CD4-positive, alpha-beta T cell (primary cell): ENCODE results near the gene NIPA2. TPM values are rescaled to one million over a fixed set of nuclear protein-coding genes. Genes with fewer than 3 reads are reported as not detected.

ENCODE experiments used
- ATAC-seq: fragments of 200-7000 bp; cut with Tn5 transposase; one replicate; pipeline ENCODE4 v1.10.0; 2022; ENCODE audit warnings: mild to moderate bottlenecking; ENCODE audit not compliant: poor library complexity
- CTCF ChIA-PET: fragments of 350-600 bp; sonication (Branson Sonifier 250); formaldehyde crosslinking; loops from one replicate; lab custom pipeline; 2021; ENCODE audit warnings: antibody characterized with exemption, inconsistent platforms; lab: Charles Lee
- POLR2A ChIA-PET: fragments of 350-600 bp; sonication (Branson Sonifier 250); formaldehyde crosslinking; loops from one replicate; lab custom pipeline; 2021; ENCODE audit warnings: antibody characterized with exemption, inconsistent platforms; lab: Charles Lee
- DNase-seq, 14 experiments: peaks; one replicate each; pipeline ENCODE4 v3.0.0-alpha.2; 2013 to 2020; ENCODE audit warnings: mixed read lengths in 2 of 14
- H3K27ac ChIP-seq, 2 donors: one replicate each; pipeline versions ENCODE4 v1.5.1 to v1.7.0; 2013; ENCODE audit warnings: low read length in 2 of 2, low read depth in 1 of 2, mild to moderate bottlenecking in 1 of 2
- H3K27me3 ChIP-seq, 2 experiments: 1 replicate in 1 of 2; 2 replicates in 1 of 2; pipeline versions ENCODE4 v1.6.1 to v1.7.0; 2013; ENCODE audit warnings: low read length in 2 of 2, control low read depth in 1 of 2, mild to moderate bottlenecking in 1 of 2, moderate library complexity in 1 of 2; ENCODE audit not compliant: insufficient read depth in 2 of 2, control insufficient read depth in 1 of 2
- H3K36me3 ChIP-seq: one replicate; pipeline ENCODE4 v1.6.1; 2013; ENCODE audit warnings: low read length, control low read depth; ENCODE audit not compliant: insufficient read depth
- H3K4me1 ChIP-seq: one replicate; pipeline ENCODE4 v1.6.1; 2013; ENCODE audit warnings: low read length, control low read depth; ENCODE audit not compliant: insufficient read depth
- H3K4me3 ChIP-seq: one replicate; pipeline ENCODE4 v1.5.1; 2013; ENCODE audit warnings: mild to moderate bottlenecking, low read length, moderate library complexity
- H3K9me3 ChIP-seq, 2 experiments: 1 replicate in 1 of 2; 2 replicates in 1 of 2; pipeline versions ENCODE4 v1.6.1 to v1.7.0; 2013; ENCODE audit warnings: low read length in 2 of 2, mild to moderate bottlenecking in 2 of 2, control low read depth in 1 of 2, moderate library complexity in 1 of 2; ENCODE audit not compliant: control insufficient read depth in 1 of 2, insufficient read depth in 1 of 2
- H3K27ac Mint-ChIP-seq: one replicate; pipeline ENCODE4 v1.8.0; 2020; ENCODE audit warnings: mixed read lengths
- H3K27me3 Mint-ChIP-seq: one replicate; pipeline ENCODE4 v1.8.0; 2021; ENCODE audit warnings: mixed read lengths
- H3K36me3 Mint-ChIP-seq: one replicate; pipeline ENCODE4 v1.8.0; 2021; ENCODE audit warnings: low read depth, mixed read lengths
- H3K4me1 Mint-ChIP-seq: one replicate; pipeline ENCODE4 v1.8.0; 2021; ENCODE audit warnings: low read depth, mixed read lengths
- H3K4me3 Mint-ChIP-seq: one replicate; pipeline ENCODE4 v1.8.0; 2020; ENCODE audit warnings: mild to moderate bottlenecking, mixed read lengths
- H3K9me3 Mint-ChIP-seq: one replicate; pipeline ENCODE4 v1.8.0; 2020; ENCODE audit warnings: mixed read lengths
- intact Hi-C, 2 experiments: fragments of 100-400 bp; cut with DNase I in 1 of 2; cut with micrococcal nuclease in 1 of 2; formaldehyde crosslinking; loops; one replicate each; pipeline versions ENCODE4 v1.15.1 to v1.9.0; 2023 to 2025; cut with DNase I, micrococcal nuclease
- total RNA-seq, 174 experiments: library from RNA in 2 of 174; stranded (reverse) in 2 of 174; gene quantifications; one replicate each; pipeline ENCODE4 v1.2.3 and lab custom pipeline; 2021 to 2026
- TF ChIP-seq, protein P1 (sequence below): fragments of 200-600 bp; IDR thresholded peaks from one replicate; pipeline ENCODE4 v1.8.0; 2022; ENCODE audit warnings: antibody characterized with exemption, mild to moderate bottlenecking

NIPA2 gene
- total RNA-seq, 2 experiments from 2014 or later, result 33.9 to 36.7 TPM

GRCh38 chr15:22892333-22892732 is 53.9 kb downstream of the NIPA2 start:
- Histone ChIP-seq H3K4me3 (no peak overlapping the region), H3K27ac (no peak overlapping the region), H3K36me3 (no peaks in the 10 kb centered on the region), H3K9me3 (no peaks in the 10 kb centered on the region), H3K4me1 (no peaks in the 10 kb centered on the region), H3K27me3 (no peaks in the 10 kb centered on the region)
- no peaks in the 10 kb centered on the region for H3K27me3 Mint-ChIP-seq
- CTCF ChIA-PET, result no interaction called here
- no peaks in the 10 kb centered on the region for H3K9me3 Mint-ChIP-seq
- intact Hi-C loops, result no loop called here
- TF ChIP-seq, protein P1, sequence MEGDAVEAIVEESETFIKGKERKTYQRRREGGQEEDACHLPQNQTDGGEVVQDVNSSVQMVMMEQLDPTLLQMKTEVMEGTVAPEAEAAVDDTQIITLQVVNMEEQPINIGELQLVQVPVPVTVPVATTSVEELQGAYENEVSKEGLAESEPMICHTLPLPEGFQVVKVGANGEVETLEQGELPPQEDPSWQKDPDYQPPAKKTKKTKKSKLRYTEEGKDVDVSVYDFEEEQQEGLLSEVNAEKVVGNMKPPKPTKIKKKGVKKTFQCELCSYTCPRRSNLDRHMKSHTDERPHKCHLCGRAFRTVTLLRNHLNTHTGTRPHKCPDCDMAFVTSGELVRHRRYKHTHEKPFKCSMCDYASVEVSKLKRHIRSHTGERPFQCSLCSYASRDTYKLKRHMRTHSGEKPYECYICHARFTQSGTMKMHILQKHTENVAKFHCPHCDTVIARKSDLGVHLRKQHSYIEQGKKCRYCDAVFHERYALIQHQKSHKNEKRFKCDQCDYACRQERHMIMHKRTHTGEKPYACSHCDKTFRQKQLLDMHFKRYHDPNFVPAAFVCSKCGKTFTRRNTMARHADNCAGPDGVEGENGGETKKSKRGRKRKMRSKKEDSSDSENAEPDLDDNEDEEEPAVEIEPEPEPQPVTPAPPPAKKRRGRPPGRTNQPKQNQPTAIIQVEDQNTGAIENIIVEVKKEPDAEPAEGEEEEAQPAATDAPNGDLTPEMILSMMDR, result no peak
- no peak overlapping the region for H3K4me3 Mint-ChIP-seq
- no peaks in the 10 kb centered on the region for H3K4me1 Mint-ChIP-seq
- no peak overlapping the region for H3K27ac Mint-ChIP-seq
- no peak for ATAC-seq
- DNase-seq, result no peak
- H3K36me3 Mint-ChIP-seq, result no peaks in the 10 kb centered on the region
- POLR2A ChIA-PET, result interaction anchor here (0.7 kb wide), 1 partner anchor 11 kb away, joined by 3 read pairs; no protein-coding TSS in a partner anchor

DNA sequence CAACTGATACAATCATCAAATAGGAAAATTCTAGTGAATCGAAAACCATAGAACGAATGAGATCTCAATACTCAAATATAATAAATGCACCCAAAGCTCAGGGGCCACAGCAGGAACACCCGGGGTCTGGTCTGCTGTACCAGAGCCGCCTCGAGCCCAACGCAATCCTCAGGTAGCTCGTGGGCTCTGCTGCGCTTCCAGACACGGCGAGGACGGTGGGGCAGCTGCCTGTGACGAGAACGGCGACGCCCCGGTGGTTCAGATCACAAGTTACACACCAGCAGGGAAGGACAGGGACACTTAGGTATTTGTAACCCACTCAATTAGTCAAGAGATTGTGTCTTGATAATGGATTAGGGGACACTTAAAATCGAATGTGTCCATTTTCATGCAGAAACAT is 54.6 kb downstream of the NIPA2 start:
- Mint-ChIP-seq H3K36me3 (no peaks in the 10 kb centered on the region), H3K27me3 (no peaks in the 10 kb centered on the region), H3K27ac (no peak overlapping the region), H3K4me3 (no peak overlapping the region), H3K4me1 (no peaks in the 10 kb centered on the region), H3K9me3 (no peaks in the 10 kb centered on the region)
- intact Hi-C loops, result no loop called here
- Histone ChIP-seq H3K36me3 (no peaks in the 10 kb centered on the region), H3K9me3 (no peaks in the 10 kb centered on the region), H3K4me1 (no peaks in the 10 kb centered on the region), H3K27me3 (no peaks in the 10 kb centered on the region), H3K27ac (no peak overlapping the region), H3K4me3 (no peak overlapping the region)
- DNase-seq (no peak), ATAC-seq (no peak)
- ChIA-PET CTCF (no interaction called here), POLR2A (interaction anchor here (0.7 kb wide), 1 partner anchor 12 kb away, joined by 3 read pairs; no protein-coding TSS in a partner anchor)
- TF ChIP-seq, protein P1, result no peak

DNA sequence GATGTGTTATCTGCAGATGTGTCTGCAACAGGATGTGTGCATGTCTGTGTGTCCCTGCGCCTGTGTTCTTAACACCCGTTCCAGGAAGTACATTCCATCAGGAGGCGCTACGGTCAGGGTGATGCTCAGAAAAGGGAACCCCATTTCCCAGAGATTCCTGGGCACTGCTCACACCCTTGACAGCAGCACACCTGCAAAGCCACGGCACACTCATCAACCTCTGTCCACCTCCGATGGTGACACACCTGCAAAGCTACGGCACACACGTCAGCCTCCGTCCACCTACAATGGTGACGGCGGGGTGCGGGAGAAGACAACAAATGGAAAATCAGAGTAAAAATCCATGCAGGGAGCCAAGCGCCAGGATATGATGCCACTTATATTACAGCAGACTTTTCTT is 55.4 kb downstream of the NIPA2 start:
- ChIA-PET CTCF (no interaction called here), POLR2A (no interaction called here)
- intact Hi-C loops, result no loop called here
- ATAC-seq (no peak), DNase-seq (no peak)
- Mint-ChIP-seq H3K9me3 (no peaks in the 10 kb centered on the region), H3K27me3 (no peaks in the 10 kb centered on the region), H3K36me3 (no peaks in the 10 kb centered on the region), H3K27ac (no peak overlapping the region), H3K4me1 (no peaks in the 10 kb centered on the region), H3K4me3 (no peak overlapping the region)
- H3K36me3 ChIP-seq, result no peaks in the 10 kb centered on the region
- TF ChIP-seq, protein P1, result no peak
- H3K9me3 ChIP-seq, result no peaks in the 10 kb centered on the region
- H3K4me3 ChIP-seq, result no peak overlapping the region
- no peak overlapping the region for H3K27ac ChIP-seq
- H3K27me3 ChIP-seq, result no peaks in the 10 kb centered on the region
- no peaks in the 10 kb centered on the region for H3K4me1 ChIP-seq
